GM21786 (cell line): ENCODE data around the gene DTNB.
"Not testable (repeated sequence)": the region's sequence is repeated elsewhere in the genome, so short reads cannot be mapped to it uniquely, and the experiment has no call there.

Source experiments
- ATAC-seq: cut with Tn5 transposase; IDR thresholded peaks from one replicate; pipeline ENCODE4 v1.9.1; 2021; ENCODE audit not compliant: unreplicated experiment

Gene DTNB

DNA sequence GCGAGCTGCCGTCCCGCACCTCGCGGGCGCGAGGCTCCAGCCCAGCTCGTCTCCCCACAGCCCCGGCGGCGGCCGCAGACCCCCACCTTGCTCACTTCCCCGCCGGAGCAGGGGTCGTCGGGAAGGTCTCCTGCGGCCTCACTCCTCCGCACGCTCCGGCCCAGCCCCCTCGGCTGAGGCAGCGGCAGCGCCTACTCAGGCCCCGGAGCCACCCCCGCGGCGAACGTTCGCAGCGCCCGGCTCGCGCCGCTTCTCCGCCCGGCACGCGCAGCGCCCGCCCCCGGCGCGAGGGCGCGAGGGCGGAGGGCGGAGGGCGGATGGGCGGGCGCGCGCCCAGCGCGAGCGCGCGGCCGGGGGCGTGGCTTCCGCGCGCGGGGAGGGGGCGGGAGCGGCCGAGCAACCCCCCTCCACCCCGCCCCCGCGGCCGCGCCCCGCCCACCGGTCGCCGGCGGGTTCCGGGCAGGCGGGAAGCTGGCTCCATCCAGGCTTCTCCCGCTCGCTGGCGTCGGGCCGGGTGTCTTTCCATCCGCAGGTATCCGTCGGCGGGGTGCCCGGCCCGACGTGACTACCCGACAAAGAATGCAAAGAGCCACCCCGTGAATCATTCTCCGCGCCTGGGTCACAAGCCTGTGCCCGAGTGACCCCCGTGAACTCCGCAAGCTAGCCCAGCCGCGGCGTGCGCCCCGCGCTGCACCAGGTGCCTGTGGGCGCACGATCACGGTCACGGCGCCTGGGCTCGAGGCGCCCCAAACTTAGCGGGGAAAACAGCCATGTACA, at the start of gene DTNB:
Gene DTNB, minus strand, starts transcription at position 278 of the 777 bp plus-strand sequence. CDS start 20,917 bp downstream, outside the sequence.
- peak; percentile 64 for ATAC-seq

DNA sequence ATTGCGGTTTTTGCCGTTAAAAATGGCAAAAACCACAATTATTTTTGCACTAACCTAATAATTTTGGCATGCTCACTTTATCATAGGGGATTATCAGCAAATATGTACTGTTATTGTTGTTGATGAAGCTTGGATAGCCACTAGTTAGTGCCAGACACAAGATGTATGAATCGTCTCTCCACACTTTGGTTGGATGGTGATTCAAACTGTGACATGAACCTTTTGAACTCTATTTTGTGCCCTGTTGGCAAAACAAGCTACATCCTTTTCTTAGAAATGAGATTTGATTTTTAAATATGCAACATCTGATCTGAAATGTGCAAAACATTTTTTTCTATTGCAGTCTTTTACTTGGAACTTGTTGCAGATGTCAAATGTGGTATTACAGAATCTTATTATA, 48.8 kb upstream of the DTNB start:
- ATAC-seq: no peak

- ATAC-seq: no peak
Observed at GRCh38 chr2:25720575-25720974, 47.2 kb upstream of the DTNB start.

- ATAC-seq: no peak
Observed at GRCh38 chr2:25714740-25715139, 41.4 kb upstream of the DTNB start.

DNA sequence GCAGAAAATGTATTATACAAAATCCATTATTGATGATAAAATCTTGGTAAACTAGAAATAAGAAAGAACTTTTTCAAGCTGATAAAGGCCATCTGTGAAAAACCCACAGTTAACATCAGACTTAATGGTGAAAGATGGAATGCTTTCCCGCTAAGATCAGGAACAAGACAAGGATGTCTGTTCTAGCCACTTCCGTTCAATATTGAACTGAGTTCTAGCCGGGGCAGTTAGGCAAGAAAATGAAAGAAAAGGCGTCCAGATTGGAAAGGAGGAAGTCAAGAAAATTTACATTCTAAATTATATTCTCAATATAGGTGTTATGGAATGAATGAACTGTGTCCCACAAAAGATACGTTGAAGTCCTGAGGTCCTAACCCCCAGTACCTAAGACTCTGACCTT, 39.1 kb upstream of the DTNB start:
- no peak for ATAC-seq

DNA sequence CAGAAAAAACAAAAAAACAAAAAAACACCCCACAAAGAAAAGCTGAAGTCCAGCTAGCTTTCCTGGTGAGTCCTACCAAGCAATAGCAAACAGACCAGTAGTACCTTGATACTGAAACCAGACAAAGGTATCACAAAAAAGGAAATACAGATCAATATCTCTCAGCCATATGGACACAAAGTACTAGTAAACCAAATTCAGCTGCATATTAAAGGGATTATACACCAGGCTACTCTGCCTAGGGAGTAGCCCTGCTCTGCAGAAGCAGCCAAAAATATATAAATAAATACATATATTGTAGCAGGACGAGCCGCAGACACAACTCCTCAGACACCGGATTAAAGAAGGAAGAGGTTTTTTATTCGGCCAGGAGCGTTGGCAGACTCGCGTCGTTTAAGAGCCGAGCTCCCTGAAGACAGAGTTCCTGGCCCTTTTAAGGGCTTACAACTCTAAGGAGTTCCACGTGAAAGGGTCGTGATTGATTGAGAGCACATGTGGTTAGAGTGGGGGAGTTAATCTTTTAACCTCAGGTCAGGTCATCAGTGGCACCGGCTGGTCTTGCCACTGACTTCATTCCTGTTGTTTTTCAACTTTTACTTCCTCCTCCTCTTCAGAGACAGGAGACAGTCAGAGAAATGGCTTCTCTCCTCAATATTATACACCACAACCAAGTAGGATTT, 38.4 kb upstream of the DTNB start:
- no peak for ATAC-seq

GRCh38 chr2:25710750-25711149, 37.4 kb upstream of the DTNB start:
- ATAC-seq: no peak

DNA sequence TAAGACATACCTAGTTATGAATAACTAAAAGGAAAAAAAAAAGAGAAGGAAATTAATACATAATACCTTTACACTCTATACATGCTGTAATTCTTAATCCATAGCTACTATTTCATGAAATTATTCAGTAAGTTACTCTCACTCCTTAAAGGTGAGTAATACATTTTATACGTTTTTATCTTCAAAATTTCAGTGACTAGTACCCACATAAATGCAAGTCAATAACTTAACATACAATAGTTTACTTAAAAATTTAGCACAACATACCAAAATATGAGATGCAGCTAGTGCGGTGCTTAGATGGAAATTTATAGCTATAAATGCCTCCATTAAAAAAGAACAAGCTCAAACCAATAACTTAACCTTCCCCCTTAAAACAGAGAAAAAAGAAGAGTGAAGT, 36.0 kb upstream of the DTNB start:
- ATAC-seq: no peak

DNA sequence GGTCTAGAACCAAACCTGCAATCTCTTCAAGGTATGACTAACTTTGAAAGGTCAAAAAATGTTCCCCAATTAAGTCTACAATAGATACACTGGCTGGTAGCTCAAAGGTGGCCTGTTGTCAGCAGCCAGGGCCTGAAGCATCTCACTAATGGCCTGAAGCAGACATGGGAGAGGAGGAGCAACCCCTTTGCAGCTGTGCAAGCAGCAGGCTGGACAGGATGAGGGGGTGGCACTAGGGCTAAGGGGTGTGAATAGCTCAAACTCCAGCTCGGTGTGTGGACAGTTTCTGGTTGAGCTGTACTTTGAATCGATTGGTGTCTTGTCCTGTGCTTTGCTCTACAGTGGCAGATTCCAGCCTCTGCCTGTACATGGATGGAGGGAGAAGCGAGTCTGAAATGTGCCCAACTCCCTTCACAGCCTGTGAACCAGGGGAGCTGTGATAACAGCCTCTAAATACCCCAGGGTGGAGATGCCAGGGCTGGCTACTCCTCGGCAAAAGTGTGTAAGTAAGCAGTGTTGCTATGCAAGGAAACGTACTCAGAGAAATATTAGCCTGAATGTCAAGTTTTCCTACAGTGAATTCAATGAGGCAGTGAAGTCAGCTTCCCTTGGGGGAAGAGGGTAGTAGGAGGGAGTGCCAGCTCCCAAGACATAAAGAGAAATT, 34.7 kb upstream of the DTNB start:
- no peak for ATAC-seq

GRCh38 chr2:25705575-25705974, 32.2 kb upstream of the DTNB start:
- not testable (repeated sequence) for ATAC-seq

- no peak for ATAC-seq
Observed at GRCh38 chr2:25701801-25702200, 28.4 kb upstream of the DTNB start.

DNA sequence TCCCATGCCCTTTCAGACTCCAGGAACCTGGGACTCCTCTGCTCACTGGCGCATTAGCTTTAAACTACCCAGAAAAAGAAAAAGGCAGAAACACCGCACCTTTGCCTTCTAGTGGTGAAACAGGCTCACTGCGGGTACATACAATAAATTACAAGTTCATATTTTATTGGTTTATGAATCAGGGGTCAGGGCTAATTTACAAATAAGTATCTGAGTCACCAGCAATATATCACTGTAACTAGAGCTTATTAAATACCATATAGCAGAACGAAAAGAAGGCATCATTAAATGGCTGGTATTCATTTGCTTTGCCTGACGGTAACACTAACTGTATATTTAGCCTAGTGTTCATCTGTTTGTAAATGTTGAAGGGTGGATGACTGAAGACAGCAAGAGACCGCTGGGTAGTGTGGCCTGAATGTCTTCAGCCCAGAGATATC, 26.9 kb upstream of the DTNB start:
- ATAC-seq: no peak

DNA sequence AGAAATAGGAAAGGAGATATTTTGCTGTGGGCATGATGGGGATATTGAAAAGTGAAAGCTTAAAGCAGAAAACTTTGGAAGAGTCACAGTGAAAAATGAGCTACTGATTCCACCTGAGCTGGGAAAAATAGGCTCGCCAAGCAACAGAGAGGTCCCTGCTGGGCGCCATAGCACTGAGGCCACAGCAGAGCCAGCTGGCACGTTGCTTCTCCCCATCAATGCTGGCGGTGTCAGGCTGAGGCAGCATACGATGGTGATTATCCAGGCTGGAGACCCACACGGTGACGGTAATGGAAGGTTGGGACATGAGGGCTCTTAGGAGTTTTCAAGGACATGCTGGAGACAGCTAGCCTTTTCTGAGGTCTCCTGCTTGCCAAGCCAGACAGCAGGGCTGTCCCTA, 25.8 kb upstream of the DTNB start:
- no peak for ATAC-seq

GRCh38 chr2:25698752-25699151, 25.4 kb upstream of the DTNB start:
- no peak for ATAC-seq

GRCh38 chr2:25697559-25698341, 24.4 kb upstream of the DTNB start:
- ATAC-seq: no peak

DNA sequence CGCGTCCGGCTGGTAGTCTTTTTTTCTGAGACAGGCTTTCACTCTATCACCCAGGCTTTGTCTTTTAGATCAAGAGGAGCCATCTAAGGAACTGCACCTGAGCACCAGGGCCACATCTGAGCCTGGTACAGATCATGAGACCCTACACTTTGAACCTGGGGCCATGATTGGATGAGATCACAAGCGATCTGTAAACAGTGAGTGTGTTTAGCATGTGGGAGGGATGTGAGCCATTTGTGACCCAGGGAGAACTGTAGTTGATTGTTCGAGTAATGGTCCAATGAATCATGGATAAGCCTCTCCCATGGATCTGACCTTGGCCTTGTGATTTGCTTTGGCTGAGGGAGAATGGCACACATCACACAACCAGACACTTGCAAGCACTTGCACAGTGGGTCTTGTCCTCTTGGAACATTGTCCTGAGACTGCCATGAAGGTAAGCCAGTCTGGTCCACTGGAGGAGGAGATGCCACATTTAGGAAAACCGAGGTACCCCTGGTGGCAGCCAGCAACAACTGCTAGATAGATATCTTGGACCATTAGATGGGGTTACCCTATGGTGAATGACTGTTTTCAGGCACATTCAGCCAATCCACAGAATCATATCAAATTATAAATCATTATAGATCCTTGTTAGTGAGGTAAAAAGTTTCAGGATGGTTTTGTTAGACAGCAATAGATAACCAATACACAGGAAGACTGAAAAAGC, 19.5 kb upstream of the DTNB start:
- ATAC-seq: no peak

DNA sequence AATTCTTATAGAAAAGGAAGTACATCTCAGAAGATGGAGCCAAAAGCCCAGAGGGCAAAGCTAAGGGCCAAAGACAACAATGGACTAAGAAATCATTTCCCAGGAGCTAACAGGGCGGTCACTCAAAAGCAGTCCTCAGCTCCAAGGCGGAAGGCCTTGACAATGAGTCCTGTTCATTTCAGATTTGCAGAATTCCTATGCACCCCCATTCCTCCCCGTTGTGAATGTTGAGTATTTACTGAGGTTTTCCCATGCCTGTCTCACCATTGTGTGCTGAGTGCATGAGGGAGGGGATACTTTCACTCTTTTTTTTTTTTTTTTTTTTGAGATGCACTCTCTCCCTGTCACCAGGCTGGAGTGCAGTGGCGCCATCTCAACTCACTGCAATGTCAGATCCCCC, 18.8 kb upstream of the DTNB start:
- no peak for ATAC-seq

- no peak for ATAC-seq
Observed at GRCh38 chr2:25690058-25690457, 16.7 kb upstream of the DTNB start.

DNA sequence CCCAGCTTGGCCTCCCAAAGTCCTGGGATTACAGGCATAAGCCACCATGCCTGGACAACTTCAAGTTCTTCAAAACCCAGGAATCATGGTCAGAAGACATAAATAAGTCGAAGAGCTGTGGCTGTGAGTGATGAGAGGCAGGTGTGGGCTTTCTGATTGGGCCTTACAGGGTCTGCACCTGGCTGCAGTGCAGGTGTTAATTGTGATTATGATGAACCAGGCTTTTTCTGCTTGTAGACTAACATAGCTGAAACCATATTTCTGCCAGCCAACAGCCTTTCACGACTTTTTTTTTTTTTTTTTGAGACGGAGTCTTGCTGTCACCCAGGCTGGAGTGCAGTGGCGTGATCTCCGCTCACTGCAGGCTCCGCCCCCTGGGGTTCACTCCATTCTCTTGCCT, 14.9 kb upstream of the DTNB start:
- no peak for ATAC-seq

GRCh38 chr2:25685741-25686140, 12.4 kb upstream of the DTNB start:
- no peak for ATAC-seq
